Measurements from ENCODE around the gene FBN2. TPM values are rescaled to one million over a fixed set of nuclear protein-coding genes. Genes with fewer than 3 reads are reported as not detected.
"Not testable (repeated sequence)": the region's sequence is repeated elsewhere in the genome, so short reads cannot be mapped to it uniquely, and the experiment has no call there.

The FBN2 gene
- total and polyA plus RNA-seq, 8 donors: 2.7 to 64.3 (median 54.3) TPM

GRCh38 chr5:128453121-128453520 is 84.9 kb downstream of the FBN2 start:
- intact Hi-C loops (cut with DNase I): no loop called here
- no peak for TF ChIP-seq CTCF (IDR thresholded peaks at IDR 0.05)
- peaks cover 0 to 14% of the 10 kb centered on the region in 2 donors for H3K9me3 ChIP-seq
- H3K36me3 ChIP-seq: no peaks in the 10 kb centered on the region
- H3K27me3 ChIP-seq: no peaks in the 10 kb centered on the region
- H3K4me3 ChIP-seq: no peak overlapping the region
- no peak overlapping the region for H3K27ac ChIP-seq
- DNase-seq (peak in 1 of 4 donors; percentile 32), ATAC-seq (no peak)
- H3K4me1 ChIP-seq: no peaks in the 10 kb centered on the region

DNA sequence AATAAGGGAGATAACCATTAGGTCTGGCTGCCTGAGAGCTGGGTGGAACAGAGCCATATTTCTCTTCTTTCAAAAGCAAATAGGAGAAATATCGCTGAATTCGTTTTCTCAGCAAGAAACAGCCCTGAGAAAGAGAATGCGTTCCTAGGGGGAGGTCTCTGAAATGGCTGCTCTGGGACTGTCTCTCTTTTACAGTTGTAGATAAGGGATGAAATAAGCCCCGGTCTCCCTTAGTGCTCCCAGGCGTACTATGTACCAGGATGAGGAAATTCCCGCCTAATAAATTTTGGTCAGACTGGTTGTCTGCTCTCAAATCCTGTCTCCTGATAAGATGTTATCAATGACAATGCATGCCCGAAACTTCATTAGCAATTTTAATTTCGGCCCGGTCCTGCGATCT is 90.8 kb downstream of the FBN2 start:
- H3K4me3 ChIP-seq; intact Hi-C loops (cut with DNase I); H3K36me3 ChIP-seq; H3K27me3 ChIP-seq; H3K27ac ChIP-seq; DNase-seq; ATAC-seq; H3K4me1 ChIP-seq: not testable (repeated sequence)
- peaks cover 0 to 29% of the 10 kb centered on the region in 2 donors for H3K9me3 ChIP-seq

DNA sequence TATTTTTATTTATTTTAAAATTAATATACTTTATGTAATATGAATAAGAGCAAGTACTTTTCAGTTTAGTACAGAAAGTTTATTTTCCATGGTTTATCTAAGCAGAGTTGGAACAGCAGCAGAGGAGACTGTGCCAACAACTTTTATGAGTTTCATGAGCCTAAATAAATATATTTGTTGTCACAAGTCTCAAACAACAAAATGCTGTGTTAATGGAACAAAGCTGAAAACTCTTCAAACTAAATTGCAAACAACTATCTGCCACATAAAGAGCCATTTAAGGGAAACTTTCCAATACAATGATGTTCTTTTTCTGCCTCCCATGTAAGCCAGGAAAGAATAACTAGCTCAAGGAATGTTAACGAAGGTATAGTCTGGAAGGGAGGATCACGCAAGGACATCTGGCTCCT is 96.1 kb downstream of the FBN2 start:
- DNase-seq (no peak), ATAC-seq (no peak)
- H3K4me1 ChIP-seq: no peaks in the 10 kb centered on the region
- intact Hi-C loops (cut with DNase I): no loop called here
- no peak overlapping the region for H3K4me3 ChIP-seq
- no peak overlapping the region for H3K27ac ChIP-seq
- H3K36me3 ChIP-seq: no peaks in the 10 kb centered on the region
- no peak for TF ChIP-seq CTCF (IDR thresholded peaks at IDR 0.05)
- peaks cover 0 to 3% of the 10 kb centered on the region in 2 donors for H3K9me3 ChIP-seq
- no peaks in the 10 kb centered on the region for H3K27me3 ChIP-seq

- Histone ChIP-seq H3K4me3 (no peak overlapping the region), H3K27me3 (no peaks in the 10 kb centered on the region), H3K9me3 (no peaks in the 10 kb centered on the region), H3K36me3 (no peaks in the 10 kb centered on the region), H3K4me1 (no peaks in the 10 kb centered on the region), H3K27ac (no peak overlapping the region)
- TF ChIP-seq CTCF (IDR thresholded peaks at IDR 0.05): no peak
- intact Hi-C loops (cut with DNase I): no loop called here
- DNase-seq (no peak), ATAC-seq (no peak)
Observed at GRCh38 chr5:128441165-128441564, 96.9 kb downstream of the FBN2 start.

DNA sequence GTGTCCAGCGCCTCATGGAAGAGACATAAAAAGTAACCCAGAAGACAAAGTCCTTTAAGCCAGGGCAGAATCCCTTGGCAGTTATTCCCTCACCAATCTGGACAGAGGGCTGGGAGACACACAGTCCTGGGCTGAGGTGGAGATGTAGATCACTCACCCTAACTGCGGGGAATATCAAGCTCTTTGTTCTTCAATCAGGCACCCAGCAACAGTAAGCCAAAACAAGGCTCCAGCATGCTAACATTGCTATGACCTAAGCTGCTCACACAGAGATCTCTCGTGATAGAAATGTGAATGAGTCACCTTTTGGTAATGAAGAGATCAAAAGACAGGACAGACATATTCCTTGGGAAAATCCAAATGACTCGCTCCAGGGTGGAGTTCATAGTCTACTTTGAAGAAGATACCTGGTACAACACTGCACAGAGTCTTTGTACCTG is 101.3 kb downstream of the FBN2 start:
- no peaks in the 10 kb centered on the region for H3K36me3 ChIP-seq
- H3K27ac ChIP-seq: no peak overlapping the region
- ATAC-seq: no peak
- no peaks in the 10 kb centered on the region for H3K4me1 ChIP-seq
- no peaks in the 10 kb centered on the region for H3K9me3 ChIP-seq
- no peak overlapping the region for H3K4me3 ChIP-seq
- H3K27me3 ChIP-seq: no peaks in the 10 kb centered on the region
- no peak for TF ChIP-seq CTCF (IDR thresholded peaks at IDR 0.05)
- no peak for DNase-seq
- intact Hi-C loops (cut with DNase I): no loop called here

- Histone ChIP-seq H3K9me3 (no peaks in the 10 kb centered on the region), H3K4me1 (no peaks in the 10 kb centered on the region), H3K4me3 (no peak overlapping the region), H3K27ac (no peak overlapping the region), H3K27me3 (no peaks in the 10 kb centered on the region), H3K36me3 (no peaks in the 10 kb centered on the region)
- ATAC-seq (no peak), DNase-seq (no peak)
- intact Hi-C loops (cut with DNase I): no loop called here
- no peak for TF ChIP-seq CTCF (IDR thresholded peaks at IDR 0.05)
Observed at GRCh38 chr5:128435861-128436260, 102.2 kb downstream of the FBN2 start.
